Loucy (cell line): ENCODE data around the gene NRIP3.
"Not testable (repeated sequence)": the region's sequence is repeated elsewhere in the genome, so short reads cannot be mapped to it uniquely, and the experiment has no call there.

Experiments used
- EZH2phosphoT487 ChIP-seq: fragments of 200-600 bp; IDR thresholded peaks from 2 replicates; pipeline ENCODE4 v1.6.1; 2018; ENCODE audit warnings: antibody characterized with exemption, mild to moderate bottlenecking, moderate library complexity, borderline replicate concordance
- TF ChIP-seq, protein P1 (sequence below): fragments of 200-600 bp; sonication (generic); conservative IDR thresholded peaks from 2 replicates; pipeline ENCODE4 v1.5.1; 2014; ENCODE audit warnings: mild to moderate bottlenecking, antibody characterized with exemption, low read length

DNA sequence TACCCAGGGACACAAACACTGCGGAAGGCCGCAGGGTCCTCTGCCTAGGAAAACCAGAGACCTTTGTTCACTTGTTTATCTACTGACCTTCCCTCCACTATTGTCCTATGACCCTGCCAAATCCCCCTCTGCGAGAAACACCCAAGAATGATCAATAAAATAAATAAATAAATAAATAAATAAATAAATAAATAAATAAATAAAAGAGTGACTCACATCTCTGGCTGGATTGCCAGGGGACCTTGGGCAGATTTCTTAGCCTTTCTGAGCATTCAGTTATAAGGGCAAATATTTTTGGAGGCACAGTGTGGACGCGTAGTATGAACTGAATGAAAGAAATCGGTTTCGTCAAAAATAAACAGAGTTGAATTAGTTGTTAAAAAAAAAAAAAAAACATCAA is 24.4 kb downstream of the NRIP3 start:
- TF ChIP-seq, protein P1, sequence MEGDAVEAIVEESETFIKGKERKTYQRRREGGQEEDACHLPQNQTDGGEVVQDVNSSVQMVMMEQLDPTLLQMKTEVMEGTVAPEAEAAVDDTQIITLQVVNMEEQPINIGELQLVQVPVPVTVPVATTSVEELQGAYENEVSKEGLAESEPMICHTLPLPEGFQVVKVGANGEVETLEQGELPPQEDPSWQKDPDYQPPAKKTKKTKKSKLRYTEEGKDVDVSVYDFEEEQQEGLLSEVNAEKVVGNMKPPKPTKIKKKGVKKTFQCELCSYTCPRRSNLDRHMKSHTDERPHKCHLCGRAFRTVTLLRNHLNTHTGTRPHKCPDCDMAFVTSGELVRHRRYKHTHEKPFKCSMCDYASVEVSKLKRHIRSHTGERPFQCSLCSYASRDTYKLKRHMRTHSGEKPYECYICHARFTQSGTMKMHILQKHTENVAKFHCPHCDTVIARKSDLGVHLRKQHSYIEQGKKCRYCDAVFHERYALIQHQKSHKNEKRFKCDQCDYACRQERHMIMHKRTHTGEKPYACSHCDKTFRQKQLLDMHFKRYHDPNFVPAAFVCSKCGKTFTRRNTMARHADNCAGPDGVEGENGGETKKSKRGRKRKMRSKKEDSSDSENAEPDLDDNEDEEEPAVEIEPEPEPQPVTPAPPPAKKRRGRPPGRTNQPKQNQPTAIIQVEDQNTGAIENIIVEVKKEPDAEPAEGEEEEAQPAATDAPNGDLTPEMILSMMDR: not testable (repeated sequence)
- not testable (repeated sequence) for TF ChIP-seq EZH2phosphoT487
